ENCODE measurements around the gene SLC5A11.

The SLC5A11 gene

DNA sequence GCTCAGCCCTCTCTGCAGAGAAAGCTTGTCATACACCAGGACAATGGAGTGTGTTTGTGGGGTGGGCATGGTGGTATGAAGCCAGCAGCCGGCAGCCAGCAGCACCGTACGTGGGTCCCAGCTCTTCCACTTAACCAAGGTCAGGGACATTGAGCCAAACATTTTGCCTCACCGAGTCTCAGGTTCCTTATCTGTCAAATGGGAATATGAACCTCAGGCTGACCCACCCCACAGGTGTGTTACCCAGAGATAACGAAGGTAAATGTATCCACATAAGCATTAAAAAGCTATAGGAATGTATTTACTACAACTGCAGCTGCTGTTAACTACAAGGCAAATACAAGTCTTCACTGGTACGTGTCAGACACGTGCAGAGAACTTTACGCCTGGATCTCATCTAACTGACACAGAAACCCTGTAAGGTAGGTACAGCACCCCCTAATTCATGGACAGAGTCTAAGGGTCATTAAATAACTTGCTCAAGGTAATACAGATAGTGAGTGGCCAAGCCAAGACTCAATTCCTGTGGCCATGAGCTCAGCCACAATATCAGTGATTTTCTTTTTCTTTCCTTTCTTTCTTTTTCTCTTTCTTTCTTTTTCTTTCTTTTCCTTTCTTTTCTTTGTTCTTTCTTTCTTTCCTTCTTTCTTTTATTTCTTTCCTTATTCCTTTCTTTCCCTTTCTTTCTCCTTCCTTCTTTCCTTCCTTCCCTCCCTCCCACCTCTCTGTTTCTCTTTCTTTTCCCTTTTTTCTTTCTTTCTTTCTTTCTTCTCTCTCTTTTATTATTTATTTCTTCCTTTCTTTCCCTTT is 990 bp downstream of the SLC5A11 start:
- no peak overlapping the region for H3K27ac ChIP-seq
- TF ChIP-seq ZFX (IDR thresholded peaks at IDR 0.05) = no peak
- TF ChIP-seq, protein P1, sequence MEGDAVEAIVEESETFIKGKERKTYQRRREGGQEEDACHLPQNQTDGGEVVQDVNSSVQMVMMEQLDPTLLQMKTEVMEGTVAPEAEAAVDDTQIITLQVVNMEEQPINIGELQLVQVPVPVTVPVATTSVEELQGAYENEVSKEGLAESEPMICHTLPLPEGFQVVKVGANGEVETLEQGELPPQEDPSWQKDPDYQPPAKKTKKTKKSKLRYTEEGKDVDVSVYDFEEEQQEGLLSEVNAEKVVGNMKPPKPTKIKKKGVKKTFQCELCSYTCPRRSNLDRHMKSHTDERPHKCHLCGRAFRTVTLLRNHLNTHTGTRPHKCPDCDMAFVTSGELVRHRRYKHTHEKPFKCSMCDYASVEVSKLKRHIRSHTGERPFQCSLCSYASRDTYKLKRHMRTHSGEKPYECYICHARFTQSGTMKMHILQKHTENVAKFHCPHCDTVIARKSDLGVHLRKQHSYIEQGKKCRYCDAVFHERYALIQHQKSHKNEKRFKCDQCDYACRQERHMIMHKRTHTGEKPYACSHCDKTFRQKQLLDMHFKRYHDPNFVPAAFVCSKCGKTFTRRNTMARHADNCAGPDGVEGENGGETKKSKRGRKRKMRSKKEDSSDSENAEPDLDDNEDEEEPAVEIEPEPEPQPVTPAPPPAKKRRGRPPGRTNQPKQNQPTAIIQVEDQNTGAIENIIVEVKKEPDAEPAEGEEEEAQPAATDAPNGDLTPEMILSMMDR (conservative IDR thresholded peaks at IDR 0.05) = no peak

DNA sequence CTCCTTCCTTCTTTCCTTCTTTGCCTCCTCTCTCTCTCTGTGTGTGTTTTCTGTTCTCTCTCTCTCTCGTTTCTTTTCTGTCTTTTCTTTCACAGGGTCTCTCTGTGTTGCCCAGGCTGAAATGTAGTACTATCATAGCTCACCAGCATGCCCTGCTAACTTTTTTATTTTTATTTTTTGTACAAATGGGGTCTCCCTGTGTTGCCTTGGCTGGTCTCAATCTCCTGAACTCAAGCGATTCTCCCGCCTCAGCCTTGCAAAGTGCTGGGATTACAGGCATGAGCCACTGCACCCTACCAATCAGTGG is 1.5 kb downstream of the SLC5A11 start:
- TF ChIP-seq, protein P1 (conservative IDR thresholded peaks at IDR 0.05) = no peak
- TF ChIP-seq ZFX (IDR thresholded peaks at IDR 0.05) = no peak
- no peak overlapping the region for H3K27ac ChIP-seq

DNA sequence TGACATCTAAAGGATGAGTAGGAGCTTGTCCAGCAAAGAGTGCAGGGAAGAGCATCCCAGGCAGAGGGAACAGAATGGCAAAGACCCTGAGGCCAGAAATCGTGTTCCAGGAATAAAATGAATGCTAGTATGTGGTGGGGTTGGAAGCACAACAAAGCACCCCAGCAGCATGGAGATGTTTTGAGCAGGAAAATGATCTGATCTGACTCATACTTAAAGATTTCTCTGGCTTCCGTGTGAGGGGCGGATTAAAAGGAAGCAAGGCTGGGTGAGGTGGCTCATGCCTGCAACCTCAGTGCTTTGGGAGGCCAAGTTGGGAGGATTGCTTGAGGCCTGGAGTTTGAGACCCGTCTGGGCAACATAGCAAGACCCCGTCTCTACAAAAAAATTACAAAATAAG is 2.3 kb downstream of the SLC5A11 start:
- TF ChIP-seq, protein P1 (conservative IDR thresholded peaks at IDR 0.05) = no peak
- no peak for TF ChIP-seq ZFX (IDR thresholded peaks at IDR 0.05)
- H3K27ac ChIP-seq = no peak overlapping the region

DNA sequence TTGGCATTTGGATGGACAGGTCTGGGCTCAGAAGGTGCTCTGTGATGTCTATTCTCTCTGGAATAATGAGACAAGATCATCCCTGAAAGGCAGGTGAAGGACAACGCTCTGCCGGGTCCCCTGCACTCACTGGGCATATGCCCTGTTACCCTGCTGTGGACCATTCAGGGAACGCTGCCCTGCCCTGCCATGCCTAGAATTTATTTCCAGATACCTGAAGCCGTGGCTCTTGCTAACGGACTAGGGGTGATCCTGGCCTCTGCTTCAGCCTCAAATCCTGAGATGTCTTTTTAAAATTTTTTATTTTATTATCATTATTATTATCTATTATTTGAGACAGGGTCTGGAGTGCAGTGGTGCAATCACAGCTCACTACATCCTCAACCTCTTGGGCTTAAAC is 3.9 kb downstream of the SLC5A11 start:
- H3K27ac ChIP-seq = no peak overlapping the region
- TF ChIP-seq ZFX (IDR thresholded peaks at IDR 0.05) = no peak
- TF ChIP-seq, protein P1 (conservative IDR thresholded peaks at IDR 0.05) = no peak

DNA sequence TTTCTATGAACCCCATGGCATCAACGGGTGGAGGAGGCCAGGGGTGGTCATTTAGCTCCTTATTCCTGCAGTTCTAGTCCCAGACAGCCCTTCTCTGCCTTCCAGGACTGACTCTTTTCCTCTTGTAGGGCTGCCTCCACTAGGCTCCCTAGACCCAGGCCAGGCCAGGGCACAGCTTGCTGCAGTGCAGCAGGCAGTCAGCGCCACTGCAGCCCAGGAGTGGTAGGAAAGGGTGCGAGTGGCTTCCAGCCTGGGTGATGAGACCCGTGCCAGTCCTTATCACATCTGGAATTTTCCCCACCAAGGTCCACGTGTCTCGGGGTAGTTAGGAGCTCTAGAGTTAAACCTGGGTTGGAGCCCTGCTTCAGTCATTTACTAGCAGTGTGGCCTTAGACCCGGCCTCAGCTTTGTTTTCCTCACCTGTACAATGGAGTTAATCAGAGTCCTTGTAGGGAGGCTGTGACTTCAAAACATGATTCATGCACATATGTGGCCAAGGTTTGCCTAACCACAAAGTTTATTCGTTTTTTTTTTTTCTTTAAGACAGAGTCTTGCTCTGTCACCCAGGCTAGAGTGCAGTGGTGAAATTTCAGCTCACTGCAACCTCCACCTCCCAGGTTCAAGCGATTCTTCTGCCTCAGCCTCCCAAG is 4.7 kb downstream of the SLC5A11 start:
- no peak overlapping the region for H3K27ac ChIP-seq
- TF ChIP-seq, protein P1 (conservative IDR thresholded peaks at IDR 0.05) = no peak
- TF ChIP-seq ZFX (IDR thresholded peaks at IDR 0.05) = no peak

DNA sequence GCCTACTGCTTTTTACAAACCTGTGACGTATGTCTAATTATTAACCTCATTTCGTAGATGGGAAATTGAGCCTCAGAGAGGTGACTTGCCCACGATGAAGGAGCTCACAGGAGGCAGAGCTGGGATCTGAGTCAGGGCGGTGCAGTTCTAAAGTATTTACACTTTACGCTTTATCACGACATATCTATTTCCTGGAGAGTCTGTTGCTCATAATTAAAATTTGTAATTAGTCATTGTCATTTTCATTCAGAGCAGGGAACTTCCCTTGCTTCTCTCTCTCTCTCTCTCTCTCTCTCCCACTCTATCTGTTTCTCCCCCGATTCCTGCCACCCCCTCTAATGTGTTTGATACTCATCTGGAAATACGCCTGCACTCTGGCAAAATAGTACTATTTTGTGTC is 5.9 kb downstream of the SLC5A11 start:
- no peak for TF ChIP-seq ZFX (IDR thresholded peaks at IDR 0.05)
- TF ChIP-seq, protein P1 (conservative IDR thresholded peaks at IDR 0.05) = no peak
- H3K27ac ChIP-seq = no peak overlapping the region; the same call in 1 of the 2 replicates

DNA sequence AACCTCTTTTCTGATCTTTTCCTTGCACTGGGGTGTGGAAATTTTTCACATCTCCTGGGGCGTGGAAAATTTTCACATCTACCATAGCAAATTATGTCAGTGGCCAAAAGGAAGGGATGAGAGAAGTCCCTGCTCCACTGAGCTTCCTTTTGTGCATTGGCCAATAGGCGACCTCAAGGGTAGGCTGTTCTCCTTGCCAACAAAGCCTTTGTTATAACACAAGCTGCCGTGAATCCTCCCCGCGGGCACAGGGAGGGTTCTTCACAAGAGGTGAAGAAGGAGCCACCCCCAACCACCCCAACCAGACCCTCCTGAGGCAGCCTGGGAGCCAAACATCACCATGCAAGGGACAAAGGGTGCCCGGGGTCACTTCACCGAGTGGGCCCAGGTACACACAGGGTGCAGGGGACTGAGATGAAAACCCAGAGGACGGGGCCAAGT is 6.5 kb downstream of the SLC5A11 start:
- TF ChIP-seq, protein P1 (conservative IDR thresholded peaks at IDR 0.05) = no peak
- no peak for TF ChIP-seq ZFX (IDR thresholded peaks at IDR 0.05)
- peak overlapping the region; percentile 9; the same call in 1 of the 2 replicates for H3K27ac ChIP-seq
